Heart left ventricle (tissue), 13 donors: ENCODE data around the gene GALNT18.

Experiments used
- POLR2A ChIP-seq, 2 donors: fragments of 450-650 bp; IDR thresholded peaks; one replicate each; pipeline ENCODE4 v1.6.1; 2017; ENCODE audit warnings: antibody characterized with exemption in 2 of 2, mild to moderate bottlenecking in 2 of 2, moderate library complexity in 2 of 2
- TF ChIP-seq, protein P1 (sequence below), 12 donors: fragments of 200-600 bp; sonication (generic) in 4 of 12; IDR thresholded peaks; one replicate each; pipeline versions ENCODE4 v1.5.0 to v1.8.0; 2018 to 2022; ENCODE audit warnings: antibody characterized with exemption in 12 of 12, mild to moderate bottlenecking in 5 of 12
- donor health status: ischemic (EF 13 %, LVEDD 7.1; RV severe dilation, severe dysfunction).
- donor health status: DM: no; HTN: yes; CAD: no.
- donor health status: DM: no; HTN: no; CAD: no.
- donor health status: ischemic (EF 25% LVEDD 6.9; RV normal size, moderate dysfunction).
- donor health status: ischemic (EF 25% LVEDD 5.7; RV mildly dilated, moderate dysfunction).
- donor health status: ischemic (EF 35%, LVEDD 5.7; RV mildly dilated, moderate dysfunction).
- donor health status: nonischemic (EF 11% LVEDD 7.7; RV severe dilation, severe dysfunction).
- donor health status: DM: yes; HTN: yes; CAD: no.
- donor health status: PGD.
- donor health status: ischemic (EF 29% LVEDD 5.4; RV normal size, mild dysfunction).
- donor health status: nonischemic (EF 23%, LVEDD 6.1; RV moderate dilation, normal function).

DNA sequence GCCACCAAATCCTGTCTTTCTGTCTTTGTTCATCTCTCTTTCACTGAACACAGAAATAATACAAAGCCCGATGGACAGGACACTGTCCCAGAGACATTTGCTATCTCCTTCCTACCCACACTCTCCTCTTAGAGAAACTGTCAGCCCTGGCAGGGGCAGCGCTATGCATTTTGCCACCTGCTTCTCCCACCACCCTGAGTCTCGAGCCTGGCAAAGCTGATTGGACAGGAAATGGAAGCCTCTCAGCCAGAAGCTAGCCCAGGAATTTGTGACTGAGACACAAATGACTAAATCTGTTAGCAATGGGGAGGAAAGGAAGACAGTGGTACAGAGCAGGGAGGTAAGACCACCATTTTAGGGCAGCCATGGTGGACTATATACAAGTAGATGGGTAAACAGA is 14.9 kb upstream of the GALNT18 start:
- TF ChIP-seq, protein P1, sequence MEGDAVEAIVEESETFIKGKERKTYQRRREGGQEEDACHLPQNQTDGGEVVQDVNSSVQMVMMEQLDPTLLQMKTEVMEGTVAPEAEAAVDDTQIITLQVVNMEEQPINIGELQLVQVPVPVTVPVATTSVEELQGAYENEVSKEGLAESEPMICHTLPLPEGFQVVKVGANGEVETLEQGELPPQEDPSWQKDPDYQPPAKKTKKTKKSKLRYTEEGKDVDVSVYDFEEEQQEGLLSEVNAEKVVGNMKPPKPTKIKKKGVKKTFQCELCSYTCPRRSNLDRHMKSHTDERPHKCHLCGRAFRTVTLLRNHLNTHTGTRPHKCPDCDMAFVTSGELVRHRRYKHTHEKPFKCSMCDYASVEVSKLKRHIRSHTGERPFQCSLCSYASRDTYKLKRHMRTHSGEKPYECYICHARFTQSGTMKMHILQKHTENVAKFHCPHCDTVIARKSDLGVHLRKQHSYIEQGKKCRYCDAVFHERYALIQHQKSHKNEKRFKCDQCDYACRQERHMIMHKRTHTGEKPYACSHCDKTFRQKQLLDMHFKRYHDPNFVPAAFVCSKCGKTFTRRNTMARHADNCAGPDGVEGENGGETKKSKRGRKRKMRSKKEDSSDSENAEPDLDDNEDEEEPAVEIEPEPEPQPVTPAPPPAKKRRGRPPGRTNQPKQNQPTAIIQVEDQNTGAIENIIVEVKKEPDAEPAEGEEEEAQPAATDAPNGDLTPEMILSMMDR (IDR thresholded peaks at IDR 0.05) = no peak
- no peak for TF ChIP-seq POLR2A (IDR thresholded peaks at IDR 0.05)
